Measurements from ENCODE around the gene MPHOSPH10.
A peak's percentile ranks its signal among the peaks of the same experiment; 100 is the strongest.
"Not testable (repeated sequence)": the region's sequence is repeated elsewhere in the genome, so short reads cannot be mapped to it uniquely, and the experiment has no call there.

The MPHOSPH10 gene

DNA sequence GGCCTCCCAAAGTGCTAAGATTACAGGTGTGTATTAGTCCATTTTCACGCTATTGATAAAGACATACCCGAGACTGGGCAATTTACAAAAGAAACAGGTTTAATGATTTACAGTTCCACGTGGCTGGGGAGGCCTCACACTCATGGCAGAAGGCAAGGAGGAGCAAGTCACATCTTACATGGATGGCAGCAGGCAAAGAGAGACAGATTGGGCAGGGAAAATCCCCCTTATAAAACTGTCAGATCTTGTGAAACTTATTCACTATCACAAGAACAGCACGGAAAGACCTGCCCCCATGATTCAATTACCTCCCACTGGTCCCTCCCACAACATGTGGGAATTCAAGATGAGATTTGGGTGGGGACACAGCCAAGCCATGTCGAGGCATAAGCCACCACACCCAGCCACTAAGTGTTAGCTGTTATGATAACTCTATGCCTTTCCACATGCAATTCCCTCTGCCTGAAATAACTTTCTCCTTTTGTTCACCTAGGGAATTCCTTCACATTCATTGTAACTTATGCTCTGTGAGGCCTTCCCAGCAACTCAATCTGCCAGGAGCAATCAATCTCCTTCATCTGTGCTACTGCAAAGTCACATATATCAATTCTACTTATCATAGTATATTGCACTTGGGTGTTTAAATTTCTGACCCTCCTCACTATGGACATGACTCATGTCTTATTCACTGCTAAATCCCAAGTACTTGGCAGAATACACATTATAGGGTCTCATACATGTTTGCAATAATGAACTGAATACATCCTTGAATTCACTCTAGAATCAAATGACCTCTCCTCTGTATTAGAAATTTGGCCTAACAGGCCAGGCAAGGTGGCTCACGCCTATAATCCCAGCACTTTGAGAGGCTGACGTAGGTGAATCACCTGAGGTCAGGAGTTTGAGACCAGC, 7.8 kb upstream of the MPHOSPH10 start:
- DNase-seq: no peak

DNA sequence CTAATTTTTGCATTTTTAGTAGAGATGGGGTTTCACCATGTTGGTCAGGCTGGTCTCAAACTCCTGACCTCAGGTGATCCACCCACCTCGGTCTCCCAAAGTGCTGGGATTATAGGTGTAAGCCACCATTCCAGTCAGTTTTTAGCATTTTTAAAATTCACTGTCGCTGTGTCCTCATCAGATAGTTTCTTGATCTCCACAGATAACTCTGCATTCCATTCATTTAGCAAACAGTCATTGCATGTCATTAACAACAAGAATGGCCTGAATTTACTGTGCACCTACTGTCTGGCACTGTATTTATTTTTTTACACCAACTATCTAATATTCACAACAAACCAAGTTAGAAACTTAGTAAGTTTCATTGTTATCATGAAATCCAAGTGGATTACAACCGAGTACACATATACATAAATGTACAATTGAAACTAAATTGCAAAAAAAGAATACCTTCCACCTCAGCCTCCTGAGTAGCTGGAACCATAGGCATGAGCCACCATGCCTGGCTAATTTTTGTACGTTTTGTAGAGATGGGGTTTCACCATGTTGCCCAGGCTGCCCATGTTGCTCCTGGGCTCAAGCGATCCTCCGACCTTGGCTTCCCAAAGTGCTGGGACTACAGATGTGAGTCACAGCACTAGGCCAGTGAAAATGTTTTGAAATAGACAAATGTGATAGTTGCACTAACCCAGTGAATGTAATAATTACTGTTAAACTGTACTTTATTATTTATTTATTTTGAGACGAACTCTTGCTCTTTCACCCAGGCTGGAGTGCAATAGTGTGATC, 4.7 kb upstream of the MPHOSPH10 start:
- no peak for DNase-seq

DNA sequence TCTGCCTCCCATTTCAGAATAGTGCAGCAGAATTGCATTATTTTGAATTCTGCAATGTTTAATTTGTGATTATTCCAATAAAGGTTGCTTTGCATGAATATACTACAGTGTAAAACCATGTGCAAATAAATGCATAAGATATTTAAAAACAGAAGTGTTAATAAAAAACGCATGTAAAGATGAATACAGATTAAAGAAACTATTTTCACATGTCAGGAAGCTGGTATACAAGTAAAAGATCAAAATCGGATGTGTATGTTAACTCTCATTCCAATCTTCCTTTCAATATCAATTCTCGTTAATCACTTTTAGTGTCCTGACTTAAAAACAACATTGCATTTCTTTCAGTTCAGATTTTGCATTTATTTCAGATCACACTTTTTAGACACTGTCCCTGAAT, 3.5 kb upstream of the MPHOSPH10 start:
- no peak for DNase-seq

DNA sequence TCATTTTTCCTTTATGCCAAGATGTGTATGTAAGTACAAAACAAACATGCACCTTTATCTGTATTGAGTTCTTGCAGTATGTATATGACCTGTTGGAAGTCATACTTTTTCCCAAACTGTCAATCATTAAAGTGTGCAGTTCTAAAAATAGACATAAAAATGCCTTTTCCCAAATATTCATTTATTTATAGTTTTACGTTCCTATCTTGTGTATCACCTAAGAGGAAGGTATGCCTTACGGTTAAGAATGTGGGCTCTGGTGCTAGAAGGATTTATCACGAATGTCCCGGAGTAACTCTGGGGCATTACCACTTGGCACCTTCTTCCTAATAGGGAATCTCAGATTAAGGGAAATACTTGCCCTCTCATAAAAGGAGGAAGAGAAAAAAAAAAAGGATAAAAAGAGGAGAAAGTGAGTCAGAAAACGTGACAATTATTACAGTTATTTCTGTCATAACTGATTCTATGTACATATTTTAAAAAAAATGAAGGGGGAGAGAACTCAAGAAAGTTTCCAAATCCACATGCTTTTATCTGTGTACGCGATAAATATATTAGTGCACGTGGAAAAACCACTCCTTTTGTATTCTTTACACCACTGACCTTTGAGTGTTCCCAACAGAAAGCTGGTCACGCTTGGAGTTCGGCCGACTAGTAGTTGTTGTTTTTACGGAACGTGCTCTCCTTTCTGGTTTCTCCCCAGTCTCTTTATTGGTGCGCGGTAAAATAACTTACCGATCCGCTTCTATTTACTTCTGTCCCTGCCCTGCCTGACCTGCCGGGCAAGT, 1.1 kb upstream of the MPHOSPH10 start:
- DNase-seq: peak; percentile 28

DNA sequence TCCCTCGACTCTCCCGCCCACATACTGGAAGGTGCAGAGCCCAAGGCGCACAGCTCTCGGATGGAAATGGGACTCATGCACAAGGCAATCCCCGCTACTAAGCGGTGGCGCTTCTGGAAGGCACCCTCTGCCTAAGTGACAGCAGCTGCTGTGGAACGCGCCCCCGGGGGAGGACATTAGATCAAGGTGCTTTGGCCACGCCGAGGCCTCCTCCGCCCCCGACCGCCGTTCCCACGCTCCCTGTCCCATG, 607 bp upstream of the MPHOSPH10 start:
- DNase-seq: no peak

DNA sequence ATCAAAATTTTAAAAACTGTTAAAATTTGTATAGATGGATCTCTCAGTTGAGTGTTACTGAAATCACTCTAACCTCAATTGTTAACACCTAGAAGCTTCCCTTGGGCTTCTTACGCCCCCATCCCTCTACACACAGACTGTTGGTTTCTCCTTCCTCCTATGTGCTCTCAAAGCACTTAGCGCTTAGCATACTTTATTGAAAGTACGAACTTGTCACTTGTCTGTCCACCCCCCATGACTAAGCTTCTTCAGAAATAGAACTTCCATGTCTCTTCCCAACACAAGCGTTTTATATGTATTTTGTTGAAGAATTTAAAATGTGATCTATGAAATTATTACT, 441 bp downstream of the MPHOSPH10 start:
- DNase-seq: no peak

DNA sequence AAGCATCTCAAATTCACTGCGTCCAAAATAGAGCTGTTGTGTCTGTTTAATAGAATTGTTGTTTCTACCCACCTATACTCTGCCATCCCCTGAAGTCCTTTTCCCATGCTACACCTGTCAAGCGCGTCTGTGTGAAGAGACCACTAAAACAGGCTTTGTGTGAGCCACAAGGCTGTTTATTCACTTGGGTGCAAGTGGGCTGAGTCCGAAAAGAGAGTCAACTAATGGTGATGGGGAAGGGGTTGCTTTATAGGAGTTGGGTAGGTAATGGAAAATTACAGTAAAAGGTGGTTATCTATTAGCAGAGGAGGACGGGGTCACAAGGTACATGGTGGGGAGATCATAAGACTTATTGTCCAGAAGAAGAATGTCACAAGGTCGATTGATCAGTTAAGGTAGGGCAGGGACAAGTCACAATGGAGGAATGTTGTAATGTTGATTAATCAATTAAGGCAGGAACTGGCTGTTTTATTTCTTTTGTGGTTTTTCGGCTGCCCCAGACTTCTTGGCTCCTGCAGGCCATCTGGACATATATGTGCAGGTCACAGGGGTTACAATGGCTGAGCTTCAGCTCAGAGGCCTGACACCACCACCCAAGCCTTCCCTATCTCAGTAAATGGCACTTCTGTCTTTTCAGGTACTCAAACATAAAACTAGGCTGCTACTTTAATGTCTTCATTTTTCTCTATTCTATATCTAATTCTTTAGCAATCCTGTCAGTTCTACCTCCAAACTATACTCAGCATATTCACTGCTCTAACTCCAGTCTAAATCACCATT, 1.1 kb downstream of the MPHOSPH10 start:
- not testable (repeated sequence) for DNase-seq

DNA sequence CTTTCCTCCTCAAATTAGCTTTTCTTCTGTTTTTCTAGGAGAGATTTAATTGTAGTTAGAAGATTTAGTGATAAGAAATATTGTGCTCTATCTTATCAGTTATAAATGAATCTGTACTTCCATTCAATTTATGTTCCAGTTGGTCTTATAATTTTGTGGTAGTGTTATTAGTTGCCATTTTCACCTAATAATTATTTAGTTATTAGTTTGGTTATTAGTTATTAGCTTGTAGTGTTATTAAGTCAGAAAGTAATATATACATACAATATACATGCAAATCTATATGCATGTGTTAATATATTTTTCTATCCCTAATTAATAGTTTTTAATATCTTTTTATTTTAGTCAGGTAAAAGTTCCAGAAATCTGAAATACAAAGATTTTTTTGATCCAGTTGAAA, 3.2 kb downstream of the MPHOSPH10 start:
- no peak for DNase-seq

DNA sequence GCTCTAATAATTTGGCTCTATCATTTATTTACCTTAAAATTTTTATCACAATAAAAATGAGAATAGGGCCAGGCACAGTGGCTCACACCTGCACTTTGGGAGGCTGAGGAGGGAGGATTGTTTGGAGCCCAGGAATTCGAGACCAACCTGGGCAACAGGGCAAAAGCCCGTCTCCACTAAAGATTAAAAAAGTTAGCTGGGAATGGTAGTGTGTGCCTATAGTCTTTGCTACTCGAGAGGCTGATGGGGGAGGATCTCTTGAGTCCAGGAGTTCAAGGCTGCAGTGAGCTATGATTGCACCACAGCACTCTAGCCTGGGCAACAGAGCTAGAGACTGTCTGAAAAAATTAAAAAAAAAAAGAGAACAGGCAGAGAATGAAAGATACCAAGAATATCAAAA, 5.7 kb downstream of the MPHOSPH10 start:
- DNase-seq: no peak

DNA sequence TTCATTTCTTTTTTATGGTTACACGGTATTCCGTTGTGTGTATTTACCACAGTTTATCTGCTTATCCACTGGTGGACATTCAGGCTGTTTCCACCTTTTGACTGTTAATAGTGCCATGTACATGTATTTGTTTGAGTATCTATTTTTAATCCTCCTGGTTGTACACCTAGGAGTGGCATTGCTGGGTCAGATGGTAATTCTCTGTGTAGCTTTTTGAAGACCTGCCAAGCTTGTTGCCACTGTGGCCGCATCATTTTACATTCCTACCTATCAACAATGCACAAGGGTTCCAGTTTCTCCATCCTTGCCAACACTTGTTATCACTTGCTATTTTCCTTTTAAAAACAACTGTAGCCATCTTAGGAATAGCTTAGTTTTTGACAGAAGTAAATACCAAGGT, 13.3 kb downstream of the MPHOSPH10 start:
- DNase-seq: no peak

DNA sequence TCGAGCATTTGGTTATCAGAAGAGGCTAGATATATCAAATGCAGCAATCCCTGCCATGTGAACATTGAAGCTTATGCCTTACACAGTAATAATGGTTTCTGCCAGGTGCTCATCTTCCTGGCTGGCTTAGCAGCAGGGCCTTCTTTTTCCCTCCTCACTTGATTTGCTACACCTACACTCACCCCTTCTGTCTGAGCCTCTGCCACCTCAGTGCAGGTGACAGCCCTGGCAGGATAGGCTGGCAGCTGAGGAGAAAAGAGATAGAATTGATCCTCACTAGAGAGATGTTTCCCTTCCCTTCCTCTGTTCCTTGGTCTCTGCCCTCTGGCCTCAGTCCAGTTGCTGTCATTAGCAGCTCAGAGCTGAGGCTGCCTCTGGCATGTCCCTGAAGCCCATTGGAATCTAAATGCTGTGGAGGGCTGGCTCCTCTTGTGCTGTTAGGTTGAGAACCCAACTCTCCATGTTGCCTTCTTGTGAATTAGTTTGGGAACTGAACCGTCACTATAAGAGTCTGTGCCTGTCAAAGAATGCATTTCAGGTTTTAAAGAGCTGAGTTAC, 18.2 kb downstream of the MPHOSPH10 start:
- no peak for DNase-seq

DNA sequence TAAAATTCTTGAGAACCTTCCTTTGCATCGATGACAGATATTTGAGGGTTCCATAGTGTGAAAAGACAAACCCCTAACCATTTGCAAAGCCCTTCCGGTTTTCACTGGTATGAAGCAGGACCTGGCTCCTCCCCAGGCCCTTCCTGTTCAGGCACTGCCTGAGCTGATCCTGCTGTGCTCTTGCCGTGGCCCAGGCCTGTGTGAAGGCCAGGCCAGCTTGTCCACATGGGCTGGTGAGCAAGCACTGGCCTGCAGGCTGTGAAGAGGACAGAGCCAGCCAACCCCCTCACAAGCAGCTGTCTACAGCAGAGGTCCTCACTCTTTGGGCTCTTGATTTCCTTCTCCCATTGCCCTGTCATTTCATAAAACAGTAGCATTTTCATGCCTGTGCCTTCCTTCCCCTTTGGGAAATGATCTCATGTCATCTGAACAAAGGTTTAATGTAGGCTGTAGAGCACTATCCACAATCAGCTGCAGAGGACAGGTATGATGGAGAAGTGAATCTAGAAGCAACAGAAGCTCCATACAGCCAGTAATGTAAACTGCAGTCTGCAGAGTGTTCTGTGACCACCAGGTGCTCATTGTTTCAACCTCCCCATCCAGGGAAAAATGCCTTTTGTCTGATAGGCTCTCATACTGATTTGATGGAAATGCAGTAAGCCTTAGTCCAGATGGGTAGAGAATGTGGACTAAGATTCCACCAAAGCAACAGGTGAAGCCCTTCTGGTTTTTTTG, 19.8 kb downstream of the MPHOSPH10 start:
- DNase-seq: no peak

DNA sequence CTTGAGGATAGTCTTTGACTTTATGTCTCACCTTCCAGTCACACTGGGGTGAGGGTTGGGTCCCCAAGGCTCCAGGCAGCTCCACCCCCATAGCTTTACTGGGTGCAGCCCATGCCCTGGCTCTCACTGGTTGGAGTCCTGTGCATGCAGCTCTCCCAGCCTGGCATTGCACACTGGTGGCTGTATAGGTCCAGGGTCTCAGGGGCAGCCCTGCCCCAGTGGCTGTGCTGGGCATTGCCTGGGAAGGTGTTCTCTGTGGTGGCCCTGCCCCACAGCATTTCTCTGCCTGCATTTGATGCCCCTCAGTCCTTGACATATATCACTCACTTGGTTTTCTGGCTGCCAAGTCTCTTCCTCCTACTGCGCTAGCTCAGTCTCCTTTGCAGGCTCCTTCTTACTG, 21.2 kb downstream of the MPHOSPH10 start:
- DNase-seq: no peak

DNA sequence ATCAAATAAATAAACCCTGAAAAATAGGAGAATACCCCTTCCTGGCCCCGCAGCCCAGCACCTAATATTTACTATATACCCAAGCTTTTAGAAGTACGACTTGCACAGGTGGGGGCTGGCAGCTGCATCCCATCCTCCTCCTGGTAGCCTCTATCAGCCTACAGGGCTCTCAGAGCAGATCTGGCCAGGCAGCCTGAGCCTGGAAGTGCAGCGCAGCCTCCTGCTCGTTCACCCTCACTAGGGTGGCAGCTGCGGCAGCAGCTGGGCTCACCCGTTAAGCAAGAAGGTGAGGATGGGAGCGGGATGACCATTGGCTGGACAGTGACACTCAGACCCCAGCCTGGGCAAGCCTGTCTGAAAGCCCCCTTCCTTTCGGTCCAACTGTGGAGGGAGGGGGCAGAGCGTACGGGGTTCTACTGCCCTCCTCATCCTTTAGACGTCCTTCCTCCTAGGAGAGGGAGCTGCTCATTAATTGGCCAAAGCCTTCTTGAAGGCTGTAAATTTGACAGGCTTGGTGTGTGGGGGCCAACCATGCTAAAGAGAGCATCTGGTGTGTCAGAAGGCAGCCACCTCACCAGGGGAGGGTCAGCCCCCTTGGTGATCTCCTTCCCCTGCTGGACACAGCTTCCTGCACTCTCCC, 23.3 kb downstream of the MPHOSPH10 start:
- DNase-seq: no peak

DNA sequence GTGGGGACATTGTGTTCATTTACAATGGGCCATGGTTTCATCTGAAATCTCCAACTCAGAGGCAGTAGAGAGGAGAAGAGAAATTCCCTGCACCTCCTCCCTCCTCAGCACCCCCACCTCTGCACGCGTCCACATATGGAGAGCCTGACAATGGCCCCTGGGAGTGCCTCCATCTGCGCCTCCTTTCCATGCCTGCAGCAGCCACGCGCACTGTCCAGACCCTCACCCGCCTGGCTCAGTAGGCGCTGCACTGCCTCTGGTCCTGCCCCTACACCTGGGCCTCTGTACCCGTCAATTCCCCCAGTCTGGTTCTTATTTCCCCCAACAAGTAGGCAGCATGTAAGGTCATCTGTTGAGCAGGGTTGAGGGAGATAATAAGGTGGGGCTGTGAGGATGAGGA, 23.8 kb downstream of the MPHOSPH10 start:
- no peak for DNase-seq

DNA sequence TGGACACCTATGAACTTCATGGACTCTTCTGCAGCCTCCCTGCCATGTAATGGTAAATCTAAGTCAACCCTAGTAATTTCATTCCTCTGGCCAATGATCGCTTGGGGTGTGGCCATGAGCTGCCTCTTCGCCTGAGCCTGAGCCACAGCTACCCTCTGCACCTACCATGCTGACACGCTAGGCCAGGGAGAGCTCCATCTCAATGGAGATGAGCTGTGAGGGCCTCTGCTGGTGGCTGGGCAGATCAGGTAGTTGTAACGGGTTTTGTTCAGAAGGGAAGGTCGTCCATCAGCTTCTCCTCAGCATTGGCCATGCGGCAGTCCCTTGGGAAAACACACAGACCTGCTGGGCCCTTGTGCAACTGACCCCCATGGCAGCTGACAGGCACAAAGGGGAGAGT, 24.4 kb downstream of the MPHOSPH10 start:
- no peak for DNase-seq

DNA sequence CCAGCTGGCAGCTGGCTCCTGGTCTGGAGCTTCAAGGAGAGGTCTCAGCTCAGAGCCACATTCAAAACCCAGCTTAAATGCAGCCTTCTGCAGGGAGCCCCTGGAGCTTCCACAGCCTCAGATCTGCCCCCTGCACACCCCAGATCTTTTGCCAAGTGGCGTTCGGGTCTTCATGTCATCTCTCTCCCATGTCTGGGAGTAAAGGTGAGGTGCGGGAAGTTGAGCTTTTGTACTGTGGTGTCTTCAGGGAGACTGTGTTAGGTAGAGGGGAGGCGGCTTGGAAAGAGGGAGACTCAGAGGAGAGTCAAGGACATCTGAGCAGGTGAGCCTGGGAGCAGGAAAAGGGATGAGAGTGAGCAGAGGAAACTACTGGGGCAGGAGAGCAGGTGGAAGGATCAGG, 25.4 kb downstream of the MPHOSPH10 start:
- no peak for DNase-seq

DNA sequence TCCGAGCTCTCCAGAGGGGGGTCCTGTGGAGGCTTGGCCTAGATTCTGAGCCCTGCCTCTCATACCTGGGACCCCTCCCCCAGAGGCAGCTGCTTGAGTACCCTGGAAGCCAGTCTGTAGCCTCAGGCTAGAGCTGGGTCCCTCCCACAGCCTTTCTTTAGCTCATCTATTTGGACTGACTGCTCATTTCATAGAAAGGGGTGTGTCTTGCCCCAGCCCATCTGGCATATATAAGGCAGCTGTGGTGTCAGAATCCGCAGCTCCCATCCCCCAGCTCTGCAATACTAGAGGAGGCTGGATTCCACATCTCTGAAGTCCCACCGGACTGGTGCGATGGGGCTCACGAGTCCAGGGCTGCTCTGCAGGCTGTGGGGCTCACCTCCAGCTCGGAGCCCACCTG, 26.1 kb downstream of the MPHOSPH10 start:
- DNase-seq: no peak

DNA sequence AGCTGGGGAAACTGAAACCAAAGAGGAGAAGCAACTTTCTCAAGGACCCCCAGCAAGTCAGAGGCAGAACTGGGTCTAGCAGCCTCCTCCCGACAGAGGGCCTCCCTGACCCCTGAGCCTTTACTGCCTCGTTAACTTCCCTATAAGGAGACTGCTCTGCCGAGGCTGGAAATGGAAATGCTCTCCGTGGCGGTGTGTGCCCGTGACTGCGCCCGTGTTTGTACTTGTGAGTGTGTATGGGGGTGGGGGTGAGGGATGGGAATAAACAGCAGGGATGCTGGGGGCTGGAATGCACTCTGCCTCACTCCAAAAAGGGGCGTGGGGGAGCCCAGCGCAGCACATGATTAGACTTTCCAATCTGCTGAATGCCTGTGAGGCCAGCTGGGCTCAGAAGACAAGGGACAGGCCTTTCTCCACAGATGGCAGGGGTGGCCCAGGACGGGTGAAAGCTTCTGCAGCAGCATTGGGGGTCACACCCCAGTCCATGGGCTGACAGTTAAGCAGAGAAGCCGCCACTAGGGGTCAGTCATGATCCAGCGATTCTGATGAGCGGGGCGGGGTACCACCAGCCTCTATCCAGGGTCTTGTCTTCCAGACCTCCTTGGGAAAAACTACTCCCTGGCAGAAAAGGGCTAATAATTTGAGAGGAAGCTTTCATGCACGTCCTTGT, 26.8 kb downstream of the MPHOSPH10 start:
- DNase-seq: no peak

DNA sequence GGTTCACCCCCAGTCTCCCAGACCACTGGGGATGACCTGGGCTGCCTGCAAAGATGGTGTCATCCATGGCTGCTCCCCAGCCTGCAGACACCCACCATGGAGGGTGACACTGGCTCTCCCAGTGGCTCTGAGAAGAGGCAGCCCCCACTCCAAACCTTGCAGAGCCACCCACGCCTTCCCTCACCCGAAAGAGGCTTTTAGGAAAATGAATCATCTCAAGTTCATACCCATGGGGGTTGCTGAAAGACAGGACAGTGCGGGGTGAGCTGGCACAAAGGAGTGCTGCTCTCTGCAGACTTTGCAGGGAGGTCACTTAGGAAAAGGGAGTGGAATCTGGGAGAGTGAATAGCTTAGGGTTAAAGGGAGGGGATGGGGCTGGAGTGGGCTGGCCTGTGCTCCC, 36.4 kb downstream of the MPHOSPH10 start:
- DNase-seq: no peak

DNA sequence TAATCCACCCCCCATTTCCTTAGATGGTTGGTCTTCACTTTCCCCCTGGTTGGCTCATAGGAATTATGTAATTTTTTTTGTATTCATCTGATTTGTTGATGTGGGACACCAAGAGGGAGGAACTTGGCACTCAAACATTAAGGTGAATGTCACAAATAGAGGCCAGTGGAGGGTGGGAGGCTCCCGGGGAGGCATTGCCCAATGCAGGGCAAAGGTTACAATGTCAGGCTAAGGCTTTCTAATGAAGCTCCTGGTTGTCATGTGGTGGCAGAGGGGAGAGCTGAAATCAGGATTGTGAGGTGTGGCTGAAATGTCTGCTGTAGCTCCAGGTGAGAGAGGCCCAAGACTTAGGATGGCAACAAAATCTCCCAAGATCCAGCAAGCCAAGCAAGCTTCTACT, 42.7 kb downstream of the MPHOSPH10 start:
- no peak for DNase-seq

All from NCI-H2029 (cell line).